Calu3 (cell line): ENCODE measurements around the gene HELZ. TPM values are rescaled to one million over a fixed set of nuclear protein-coding genes. Genes with fewer than 3 reads are reported as not detected.
"Not testable (repeated sequence)": the region's sequence is repeated elsewhere in the genome, so short reads cannot be mapped to it uniquely, and the experiment has no call there.

Source experiments
- BruUV-seq: library from RNA; stranded (reverse); fragments of 400-500 nt; replicated peaks from 2 replicates; lab custom pipeline; 2021; lab: Mats Ljungman, UMichigan
- CTCF ChIA-PET: fragments of 300-600 bp; sonication (Branson Sonifier 250); formaldehyde crosslinking; loops from one replicate; lab custom pipeline; 2022; ENCODE audit warnings: antibody characterized with exemption; lab: Charles Lee
- DNase-seq: peaks from one replicate; pipeline ENCODE4 v3.0.0; 2022
- H3K27ac Mint-ChIP-seq: one replicate; pipeline ENCODE4 v1.8.0; 2022; ENCODE audit warnings: mixed read lengths; ENCODE audit not compliant: unreplicated experiment
- H3K27me3 Mint-ChIP-seq: one replicate; pipeline ENCODE4 v1.8.0; 2022; ENCODE audit warnings: mixed read lengths; ENCODE audit not compliant: unreplicated experiment
- H3K36me3 Mint-ChIP-seq: one replicate; pipeline ENCODE4 v1.8.0; 2022; ENCODE audit warnings: mild to moderate bottlenecking, moderate library complexity, mixed read lengths; ENCODE audit not compliant: insufficient read depth, unreplicated experiment
- H3K4me1 Mint-ChIP-seq: one replicate; pipeline ENCODE4 v1.8.0; 2022; ENCODE audit warnings: mild to moderate bottlenecking, low read depth, mixed read lengths; ENCODE audit not compliant: unreplicated experiment
- H3K4me3 Mint-ChIP-seq: one replicate; pipeline ENCODE4 v1.8.0; 2022; ENCODE audit warnings: mild to moderate bottlenecking, low read depth, moderate library complexity, mixed read lengths; ENCODE audit not compliant: unreplicated experiment
- H3K9me3 Mint-ChIP-seq: one replicate; pipeline ENCODE4 v1.8.0; 2022; ENCODE audit warnings: low read depth, mixed read lengths; ENCODE audit not compliant: unreplicated experiment
- intact Hi-C: fragments of 100-400 bp; cut with micrococcal nuclease; formaldehyde crosslinking; loops from one replicate; pipeline ENCODE4 v1.10.0; 2022; ENCODE audit not compliant: unreplicated experiment
- total RNA-seq: library from RNA; stranded (reverse); gene quantifications from 2 replicates; pipeline ENCODE4 v1.2.3, GENCODE V29; 2022
- TF ChIP-seq, protein P1 (sequence below): fragments of 200-600 bp; IDR thresholded peaks from one replicate; pipeline ENCODE4 v1.8.0; 2022; ENCODE audit warnings: antibody characterized with exemption; ENCODE audit not compliant: unreplicated experiment

Gene HELZ
- total RNA-seq, 1 experiment from 2014 or later, result 60.8 TPM

DNA sequence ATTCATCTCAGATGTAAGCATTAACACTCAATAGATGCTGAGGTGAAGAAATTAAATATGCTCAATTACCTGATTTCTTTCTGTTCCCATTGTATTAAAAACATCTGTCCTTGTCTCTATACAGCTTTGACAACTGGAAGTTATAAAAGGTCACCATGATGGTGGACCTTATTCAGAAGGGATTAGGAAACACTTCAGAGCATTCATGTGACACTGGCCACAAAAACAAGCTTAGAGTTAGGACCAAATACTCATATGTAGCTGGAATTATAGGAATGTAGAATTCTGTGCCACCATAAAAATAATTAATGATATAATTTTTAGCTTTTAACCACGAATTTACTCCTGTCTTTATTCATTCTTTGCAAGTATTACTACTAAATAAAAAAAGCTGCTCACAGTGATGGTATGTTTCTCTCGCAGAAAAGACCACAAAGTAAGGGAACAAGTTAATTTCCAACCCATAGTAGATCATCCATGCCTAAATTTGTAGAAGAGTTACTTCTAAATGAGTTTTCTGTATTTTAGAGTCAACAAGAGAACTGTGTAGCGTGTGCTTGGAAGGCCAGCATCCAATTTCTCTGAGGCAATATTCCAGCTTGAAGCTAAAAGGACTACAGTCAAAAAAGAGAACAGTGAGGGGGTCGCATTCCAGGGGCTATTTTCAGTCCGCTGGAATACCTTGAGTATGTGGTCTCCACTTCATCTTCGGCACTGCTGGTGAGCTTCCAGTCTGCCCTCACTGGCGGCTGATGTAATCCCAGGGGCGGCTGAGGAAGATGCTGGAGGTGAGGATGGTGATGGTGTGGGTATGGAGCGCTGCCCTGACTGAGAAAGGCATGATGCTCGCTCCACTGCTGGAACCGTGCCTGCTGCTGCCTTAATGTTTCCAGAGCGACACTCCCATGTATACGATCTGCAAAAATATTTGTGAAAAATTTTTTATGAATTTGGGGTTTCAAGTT lies 136.9 kb downstream of the HELZ start:
- no peak overlapping the region for H3K4me3 Mint-ChIP-seq
- intact Hi-C loops, result no loop called here
- no peaks in the 10 kb centered on the region for H3K27me3 Mint-ChIP-seq
- DNase-seq, result no peak
- H3K9me3 Mint-ChIP-seq, result no peaks in the 10 kb centered on the region
- H3K27ac Mint-ChIP-seq, result no peak overlapping the region
- peaks cover 18% of the 10 kb centered on the region for H3K36me3 Mint-ChIP-seq
- H3K4me1 Mint-ChIP-seq, result no peaks in the 10 kb centered on the region
- TF ChIP-seq, protein P1, sequence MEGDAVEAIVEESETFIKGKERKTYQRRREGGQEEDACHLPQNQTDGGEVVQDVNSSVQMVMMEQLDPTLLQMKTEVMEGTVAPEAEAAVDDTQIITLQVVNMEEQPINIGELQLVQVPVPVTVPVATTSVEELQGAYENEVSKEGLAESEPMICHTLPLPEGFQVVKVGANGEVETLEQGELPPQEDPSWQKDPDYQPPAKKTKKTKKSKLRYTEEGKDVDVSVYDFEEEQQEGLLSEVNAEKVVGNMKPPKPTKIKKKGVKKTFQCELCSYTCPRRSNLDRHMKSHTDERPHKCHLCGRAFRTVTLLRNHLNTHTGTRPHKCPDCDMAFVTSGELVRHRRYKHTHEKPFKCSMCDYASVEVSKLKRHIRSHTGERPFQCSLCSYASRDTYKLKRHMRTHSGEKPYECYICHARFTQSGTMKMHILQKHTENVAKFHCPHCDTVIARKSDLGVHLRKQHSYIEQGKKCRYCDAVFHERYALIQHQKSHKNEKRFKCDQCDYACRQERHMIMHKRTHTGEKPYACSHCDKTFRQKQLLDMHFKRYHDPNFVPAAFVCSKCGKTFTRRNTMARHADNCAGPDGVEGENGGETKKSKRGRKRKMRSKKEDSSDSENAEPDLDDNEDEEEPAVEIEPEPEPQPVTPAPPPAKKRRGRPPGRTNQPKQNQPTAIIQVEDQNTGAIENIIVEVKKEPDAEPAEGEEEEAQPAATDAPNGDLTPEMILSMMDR, result no peak
- CTCF ChIA-PET, result interaction anchor here (0.5 kb wide), 1 partner anchor 30 kb away, joined by 3 read pairs; no protein-coding TSS in a partner anchor
- no TSS peak for BruUV-seq

DNA sequence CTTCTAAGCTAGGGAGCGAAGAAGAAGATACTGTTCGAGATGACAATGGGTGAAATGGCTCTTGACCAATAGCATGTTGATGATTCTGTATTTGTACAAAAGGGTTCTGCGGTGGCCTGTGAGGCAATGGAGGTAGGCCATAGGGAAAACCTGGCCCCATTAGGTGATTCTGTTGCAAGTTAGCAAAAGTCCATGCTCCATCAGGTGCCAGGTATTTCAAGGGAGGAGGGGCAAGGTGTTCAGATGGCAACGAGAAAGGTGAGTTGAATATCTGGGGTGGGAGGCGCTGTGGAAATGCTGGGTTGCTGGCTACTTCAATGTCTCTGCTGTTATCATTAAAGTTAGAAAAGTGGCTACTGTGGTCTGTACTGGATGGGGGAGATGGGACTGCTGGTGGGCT lies 137.8 kb downstream of the HELZ start:
- no peaks in the 10 kb centered on the region for H3K4me1 Mint-ChIP-seq
- no peak overlapping the region for H3K27ac Mint-ChIP-seq
- DNase-seq, result no peak
- no TSS peak for BruUV-seq
- intact Hi-C loops, result no loop called here
- H3K9me3 Mint-ChIP-seq, result no peaks in the 10 kb centered on the region
- TF ChIP-seq, protein P1, result no peak
- CTCF ChIA-PET, result no interaction called here
- H3K4me3 Mint-ChIP-seq, result no peak overlapping the region
- peaks cover 13% of the 10 kb centered on the region for H3K36me3 Mint-ChIP-seq
- no peaks in the 10 kb centered on the region for H3K27me3 Mint-ChIP-seq

DNA sequence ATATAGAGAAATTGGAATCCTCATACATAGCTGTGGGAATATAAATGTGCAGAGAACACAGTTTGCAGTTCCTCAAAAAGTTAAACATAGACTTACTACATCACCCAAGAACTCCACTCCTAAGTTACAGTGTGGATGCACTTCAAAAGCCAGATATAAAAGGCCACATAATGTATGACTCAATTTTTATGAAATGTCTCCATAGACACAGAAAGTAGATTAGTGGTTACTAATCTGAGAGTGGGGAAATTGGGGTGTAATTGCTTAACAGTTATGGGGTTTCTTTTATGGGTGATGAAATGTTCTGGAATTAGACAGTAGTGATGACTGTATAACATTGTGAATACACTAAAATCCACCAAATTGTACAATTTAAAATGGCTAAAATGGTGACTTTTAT lies 139.8 kb downstream of the HELZ start:
- CTCF ChIA-PET, result no interaction called here
- no peak for DNase-seq
- H3K27ac Mint-ChIP-seq, result no peak overlapping the region

GRCh38 chr17:67104641-67105040 lies 140.4 kb downstream of the HELZ start:
- H3K27me3 Mint-ChIP-seq, CTCF ChIA-PET, H3K27ac Mint-ChIP-seq, intact Hi-C loops, BruUV-seq, H3K9me3 Mint-ChIP-seq, H3K4me3 Mint-ChIP-seq, H3K4me1 Mint-ChIP-seq, DNase-seq: not testable (repeated sequence)
- peaks cover 13% of the 10 kb centered on the region for H3K36me3 Mint-ChIP-seq

More for the DNA sequence above, 139.8 kb downstream of the HELZ start:
- no peaks in the 10 kb centered on the region for H3K9me3 Mint-ChIP-seq
- TF ChIP-seq, protein P1, result no peak
- no peaks in the 10 kb centered on the region for H3K27me3 Mint-ChIP-seq
- H3K4me3 Mint-ChIP-seq, result no peak overlapping the region
- H3K4me1 Mint-ChIP-seq, result no peaks in the 10 kb centered on the region
- intact Hi-C loops, result no loop called here
- no TSS peak for BruUV-seq
- peaks cover 13% of the 10 kb centered on the region for H3K36me3 Mint-ChIP-seq

GRCh38 chr17:67098006-67098405 lies 147.0 kb downstream of the HELZ start:
- no peak for DNase-seq
- Mint-ChIP-seq H3K27me3 (no peaks in the 10 kb centered on the region), H3K9me3 (no peaks in the 10 kb centered on the region), H3K4me3 (no peak overlapping the region), H3K27ac (no peak overlapping the region), H3K36me3 (peaks cover 11% of the 10 kb centered on the region), H3K4me1 (peaks cover 25% of the 10 kb centered on the region)
- BruUV-seq, result no TSS peak
- intact Hi-C loops, result no loop called here
- CTCF ChIA-PET, result no interaction called here
- TF ChIP-seq, protein P1, result no peak
